ENCODE results near the gene GPC2. TPM values are rescaled to one million over a fixed set of nuclear protein-coding genes. Genes with fewer than 3 reads are reported as not detected.
"Not testable (repeated sequence)": the region's sequence is repeated elsewhere in the genome, so short reads cannot be mapped to it uniquely, and the experiment has no call there.

The GPC2 gene
- total RNA-seq, 1 donor from 2014 or later: 1.3 TPM

GRCh38 chr7:100208911-100209408 lies 31.8 kb upstream of the GPC2 start:
- Histone ChIP-seq H3K4me3 (ENCODE audit: low read depth, low read length) (no peak overlapping the region), H3K36me3 (ENCODE audit: control insufficient read depth, insufficient read depth, low read length) (no peaks in the 10 kb centered on the region), H3K27me3 (ENCODE audit: control insufficient read depth, insufficient read depth, low read length) (peaks cover 4% of the 10 kb centered on the region)
- TF ChIP-seq CTCF (IDR thresholded peaks at IDR 0.05; ENCODE audit: insufficient read depth, low read length, severe bottlenecking): no peak
- DNase-seq (ENCODE audit: low read depth) (no peak), FAIRE-seq (no peak)

GRCh38 chr7:100204454-100204853 lies 27.3 kb upstream of the GPC2 start:
- no peak for TF ChIP-seq CTCF (IDR thresholded peaks at IDR 0.05; ENCODE audit: insufficient read depth, low read length, severe bottlenecking)
- Histone ChIP-seq H3K4me3 (ENCODE audit: low read depth, low read length) (no peak overlapping the region), H3K27me3 (ENCODE audit: control insufficient read depth, insufficient read depth, low read length) (peaks cover 7% of the 10 kb centered on the region), H3K36me3 (ENCODE audit: control insufficient read depth, insufficient read depth, low read length) (no peaks in the 10 kb centered on the region)
- DNase-seq (ENCODE audit: low read depth) (no peak), FAIRE-seq (no peak)

GRCh38 chr7:100200693-100201092 lies 23.5 kb upstream of the GPC2 start:
- Histone ChIP-seq H3K4me3 (ENCODE audit: low read depth, low read length) (no peak overlapping the region), H3K27me3 (ENCODE audit: control insufficient read depth, insufficient read depth, low read length) (peaks cover 5% of the 10 kb centered on the region), H3K36me3 (ENCODE audit: control insufficient read depth, insufficient read depth, low read length) (no peaks in the 10 kb centered on the region)
- no peak for TF ChIP-seq CTCF (IDR thresholded peaks at IDR 0.05; ENCODE audit: insufficient read depth, low read length, severe bottlenecking)
- no peak for FAIRE-seq
- DNase-seq (ENCODE audit: low read depth): no peak

- Histone ChIP-seq H3K27me3 (ENCODE audit: control insufficient read depth, insufficient read depth, low read length) (peaks cover 5% of the 10 kb centered on the region), H3K4me3 (ENCODE audit: low read depth, low read length) (no peak overlapping the region), H3K36me3 (ENCODE audit: control insufficient read depth, insufficient read depth, low read length) (no peaks in the 10 kb centered on the region)
- FAIRE-seq (no peak), DNase-seq (ENCODE audit: low read depth) (no peak)
- TF ChIP-seq CTCF (IDR thresholded peaks at IDR 0.05; ENCODE audit: insufficient read depth, low read length, severe bottlenecking): no peak
Observed at GRCh38 chr7:100198266-100198665, 21.1 kb upstream of the GPC2 start.

- FAIRE-seq; H3K4me3 ChIP-seq (ENCODE audit: low read depth, low read length); H3K36me3 ChIP-seq (ENCODE audit: control insufficient read depth, insufficient read depth, low read length); H3K27me3 ChIP-seq (ENCODE audit: control insufficient read depth, insufficient read depth, low read length); DNase-seq (ENCODE audit: low read depth): not testable (repeated sequence)
Observed at GRCh38 chr7:100195901-100196322, 18.7 kb upstream of the GPC2 start.

- no peaks in the 10 kb centered on the region for H3K27me3 ChIP-seq (ENCODE audit: control insufficient read depth, insufficient read depth, low read length)
- DNase-seq (ENCODE audit: low read depth): no peak
- no peak for FAIRE-seq
- no peak for TF ChIP-seq CTCF (IDR thresholded peaks at IDR 0.05; ENCODE audit: insufficient read depth, low read length, severe bottlenecking)
- no peak overlapping the region for H3K4me3 ChIP-seq (ENCODE audit: low read depth, low read length)
- H3K36me3 ChIP-seq (ENCODE audit: control insufficient read depth, insufficient read depth, low read length): no peaks in the 10 kb centered on the region
Observed at GRCh38 chr7:100195222-100195621, 18.0 kb upstream of the GPC2 start.

Data from bronchial epithelial cell (primary cell).